Fibroblast of lung (primary cell): ENCODE results near the gene NKAIN2.

Experiments used
- CTCF ChIP-seq, 2 donors: IDR thresholded peaks in 1 of 2; conservative IDR thresholded peaks in 1 of 2; 1 replicate in 1 of 2; 2 replicates in 1 of 2; pipeline ENCODE4 v1.5.1; 2011 to 2012; ENCODE audit warnings: low read length in 2 of 2, control low read depth in 1 of 2, inconsistent platforms in 1 of 2, low read depth in 1 of 2, mild to moderate bottlenecking in 1 of 2
- EZH2 ChIP-seq: IDR thresholded peaks from 2 replicates; pipeline ENCODE4 v1.5.1; 2012; ENCODE audit warnings: low read length, control low read depth, mild to moderate bottlenecking; ENCODE audit errors: missing control alignments

GRCh38 chr6:124149646-124150045 is 346.0 kb downstream of the NKAIN2 start:
- no peak for TF ChIP-seq CTCF (conservative IDR thresholded peaks at IDR 0.05 in 1 of 2, IDR thresholded peaks at IDR 0.05 in 1 of 2; ENCODE audit: low read depth in 1 of 2, low read length in 2 of 2)
- no peak for TF ChIP-seq EZH2
